Astrocyte (in vitro differentiated cells and primary cell): ENCODE measurements around the gene POU2F2.

Source experiments
- EZH2 ChIP-seq: IDR thresholded peaks from 2 replicates; pipeline ENCODE4 v1.6.1; 2012; ENCODE audit warnings: mild to moderate bottlenecking, low read length, inconsistent platforms; ENCODE audit not compliant: insufficient read depth
- TF ChIP-seq, protein P1 (sequence below): IDR thresholded peaks from 2 replicates; pipeline ENCODE4 v1.5.1; 2011; ENCODE audit warnings: low read depth, mild to moderate bottlenecking, inconsistent platforms, low read length, moderate library complexity; ENCODE audit not compliant: insufficient read depth

DNA sequence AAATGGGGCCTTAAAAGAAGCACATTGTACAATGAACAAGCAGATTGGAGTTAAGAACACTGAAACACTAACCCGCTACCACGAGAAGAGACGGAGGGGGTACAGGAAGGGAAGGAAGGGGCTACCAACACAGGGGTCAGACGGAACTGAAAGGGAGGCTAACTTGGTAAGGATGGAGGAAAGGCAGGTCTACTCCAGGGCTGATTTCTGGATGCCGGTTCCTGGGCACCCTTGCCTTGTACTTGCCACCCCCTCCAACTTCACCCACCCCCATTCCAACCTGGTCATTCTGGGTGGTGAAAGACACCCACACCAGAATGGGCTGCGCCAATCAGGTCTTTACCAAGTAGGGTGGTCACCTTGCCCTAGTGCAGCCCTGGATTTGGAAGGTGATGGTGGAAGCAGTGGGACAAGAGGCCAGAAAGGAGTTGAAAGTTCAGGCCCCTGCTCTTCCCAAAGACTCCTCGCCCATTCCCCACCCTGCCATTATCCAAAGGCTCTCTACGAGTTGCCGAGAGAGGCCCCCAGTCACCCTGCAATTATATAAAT, 46.0 kb downstream of the POU2F2 start:
- TF ChIP-seq, protein P1, sequence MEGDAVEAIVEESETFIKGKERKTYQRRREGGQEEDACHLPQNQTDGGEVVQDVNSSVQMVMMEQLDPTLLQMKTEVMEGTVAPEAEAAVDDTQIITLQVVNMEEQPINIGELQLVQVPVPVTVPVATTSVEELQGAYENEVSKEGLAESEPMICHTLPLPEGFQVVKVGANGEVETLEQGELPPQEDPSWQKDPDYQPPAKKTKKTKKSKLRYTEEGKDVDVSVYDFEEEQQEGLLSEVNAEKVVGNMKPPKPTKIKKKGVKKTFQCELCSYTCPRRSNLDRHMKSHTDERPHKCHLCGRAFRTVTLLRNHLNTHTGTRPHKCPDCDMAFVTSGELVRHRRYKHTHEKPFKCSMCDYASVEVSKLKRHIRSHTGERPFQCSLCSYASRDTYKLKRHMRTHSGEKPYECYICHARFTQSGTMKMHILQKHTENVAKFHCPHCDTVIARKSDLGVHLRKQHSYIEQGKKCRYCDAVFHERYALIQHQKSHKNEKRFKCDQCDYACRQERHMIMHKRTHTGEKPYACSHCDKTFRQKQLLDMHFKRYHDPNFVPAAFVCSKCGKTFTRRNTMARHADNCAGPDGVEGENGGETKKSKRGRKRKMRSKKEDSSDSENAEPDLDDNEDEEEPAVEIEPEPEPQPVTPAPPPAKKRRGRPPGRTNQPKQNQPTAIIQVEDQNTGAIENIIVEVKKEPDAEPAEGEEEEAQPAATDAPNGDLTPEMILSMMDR = no peak
- no peak for TF ChIP-seq EZH2
